ENCODE measurements around the gene IL16.

- TF ChIP-seq EP300 (conservative IDR thresholded peaks at IDR 0.05; ENCODE audit: poor library complexity, severe bottlenecking) (no peak), REST (IDR thresholded peaks at IDR 0.05; ENCODE audit: borderline replicate concordance) (no peak), EZH2 (IDR thresholded peaks at IDR 0.05; ENCODE audit: borderline replicate concordance, insufficient read depth, low read length, poor library complexity, severe bottlenecking) (no peak), CTCF (IDR thresholded peaks at IDR 0.05; ENCODE audit: poor library complexity, severe bottlenecking) (no peak), POLR2AphosphoS5 (IDR thresholded peaks at IDR 0.05) (no peak), TAF1 (IDR thresholded peaks at IDR 0.05; ENCODE audit: low read depth) (no peak)
Measured at GRCh38 chr15:81310480-81310879, 113.8 kb downstream of the IL16 start.

Data from neural cell (in vitro differentiated cells).